ENCODE data around the gene ATXN1. TPM values are rescaled to one million over a fixed set of nuclear protein-coding genes. Genes with fewer than 3 reads are reported as not detected.

Gene ATXN1
- total RNA-seq, 4 donors from 2014 or later = 24.9 to 48.0 (median 36.8) TPM

DNA sequence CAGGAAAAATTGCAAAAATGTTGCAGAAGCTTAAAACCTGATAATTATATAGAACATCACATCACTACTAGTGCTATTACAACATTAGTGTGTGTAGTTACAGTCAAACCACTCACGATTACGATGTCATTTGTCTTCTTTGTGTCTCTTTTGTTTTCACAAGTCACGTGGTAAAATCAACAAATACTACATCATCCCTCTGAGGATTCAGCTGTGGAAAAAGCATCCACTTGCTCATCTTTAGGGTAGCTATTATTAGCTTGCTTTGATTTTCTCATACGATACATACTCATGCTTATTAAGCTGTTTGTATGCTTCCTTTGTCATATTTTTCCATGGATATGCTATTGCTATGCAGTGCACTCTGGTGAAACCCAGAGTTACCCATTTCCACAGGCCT, 22.2 kb upstream of the ATXN1 start:
- Histone ChIP-seq H3K4me1 (peaks cover 0 to 5% (median 0%) of the 10 kb centered on the region in 4 donors), H3K4me3 (no peak overlapping the region), H3K9me3 (no peaks in the 10 kb centered on the region), H3K36me3 (no peaks in the 10 kb centered on the region), H3K27me3 (no peaks in the 10 kb centered on the region), H3K27ac (no peak overlapping the region)
- WGBS, 2 donors = 23 to 27% methylated on average over 4 of the region's 4 CpGs
- no peak for DNase-seq (ENCODE audit: low spot score in 2 of 2)
- TF ChIP-seq, protein P1, sequence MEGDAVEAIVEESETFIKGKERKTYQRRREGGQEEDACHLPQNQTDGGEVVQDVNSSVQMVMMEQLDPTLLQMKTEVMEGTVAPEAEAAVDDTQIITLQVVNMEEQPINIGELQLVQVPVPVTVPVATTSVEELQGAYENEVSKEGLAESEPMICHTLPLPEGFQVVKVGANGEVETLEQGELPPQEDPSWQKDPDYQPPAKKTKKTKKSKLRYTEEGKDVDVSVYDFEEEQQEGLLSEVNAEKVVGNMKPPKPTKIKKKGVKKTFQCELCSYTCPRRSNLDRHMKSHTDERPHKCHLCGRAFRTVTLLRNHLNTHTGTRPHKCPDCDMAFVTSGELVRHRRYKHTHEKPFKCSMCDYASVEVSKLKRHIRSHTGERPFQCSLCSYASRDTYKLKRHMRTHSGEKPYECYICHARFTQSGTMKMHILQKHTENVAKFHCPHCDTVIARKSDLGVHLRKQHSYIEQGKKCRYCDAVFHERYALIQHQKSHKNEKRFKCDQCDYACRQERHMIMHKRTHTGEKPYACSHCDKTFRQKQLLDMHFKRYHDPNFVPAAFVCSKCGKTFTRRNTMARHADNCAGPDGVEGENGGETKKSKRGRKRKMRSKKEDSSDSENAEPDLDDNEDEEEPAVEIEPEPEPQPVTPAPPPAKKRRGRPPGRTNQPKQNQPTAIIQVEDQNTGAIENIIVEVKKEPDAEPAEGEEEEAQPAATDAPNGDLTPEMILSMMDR (IDR thresholded peaks at IDR 0.05) = no peak
- no peak for TF ChIP-seq EP300 (IDR thresholded peaks at IDR 0.05)
- no peak for TF ChIP-seq POLR2A (IDR thresholded peaks at IDR 0.05)

DNA sequence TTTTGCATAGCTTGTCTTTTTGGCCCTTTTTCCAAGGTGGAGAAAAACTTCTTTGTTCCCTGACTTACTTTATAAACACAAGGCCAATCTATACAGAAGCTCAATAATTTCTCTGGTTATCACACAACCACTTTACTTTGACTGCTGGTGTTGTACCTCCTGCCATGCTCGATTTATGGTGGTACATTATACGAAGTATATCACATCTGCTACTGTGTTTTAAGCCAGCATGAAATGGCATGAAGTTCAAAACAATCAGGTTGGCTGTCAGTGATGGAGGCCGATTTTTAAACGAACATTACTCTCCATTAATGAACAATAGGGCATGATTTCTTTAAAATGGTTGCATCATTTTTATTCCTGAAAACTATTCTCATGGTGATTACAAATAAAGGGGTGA, 21.0 kb upstream of the ATXN1 start:
- Histone ChIP-seq H3K9me3 (no peaks in the 10 kb centered on the region), H3K27me3 (no peaks in the 10 kb centered on the region), H3K4me3 (no peak overlapping the region), H3K36me3 (no peaks in the 10 kb centered on the region), H3K27ac (no peak overlapping the region), H3K4me1 (peaks cover 0 to 5% (median 0%) of the 10 kb centered on the region in 4 donors)
- TF ChIP-seq, protein P1 (IDR thresholded peaks at IDR 0.05) = no peak
- TF ChIP-seq POLR2A (IDR thresholded peaks at IDR 0.05) (no peak), EP300 (IDR thresholded peaks at IDR 0.05) (no peak)
- 88 to 91% methylated on average over 4 of the region's 4 CpGs for WGBS, 2 donors
- DNase-seq (ENCODE audit: low spot score in 2 of 2) = no peak

DNA sequence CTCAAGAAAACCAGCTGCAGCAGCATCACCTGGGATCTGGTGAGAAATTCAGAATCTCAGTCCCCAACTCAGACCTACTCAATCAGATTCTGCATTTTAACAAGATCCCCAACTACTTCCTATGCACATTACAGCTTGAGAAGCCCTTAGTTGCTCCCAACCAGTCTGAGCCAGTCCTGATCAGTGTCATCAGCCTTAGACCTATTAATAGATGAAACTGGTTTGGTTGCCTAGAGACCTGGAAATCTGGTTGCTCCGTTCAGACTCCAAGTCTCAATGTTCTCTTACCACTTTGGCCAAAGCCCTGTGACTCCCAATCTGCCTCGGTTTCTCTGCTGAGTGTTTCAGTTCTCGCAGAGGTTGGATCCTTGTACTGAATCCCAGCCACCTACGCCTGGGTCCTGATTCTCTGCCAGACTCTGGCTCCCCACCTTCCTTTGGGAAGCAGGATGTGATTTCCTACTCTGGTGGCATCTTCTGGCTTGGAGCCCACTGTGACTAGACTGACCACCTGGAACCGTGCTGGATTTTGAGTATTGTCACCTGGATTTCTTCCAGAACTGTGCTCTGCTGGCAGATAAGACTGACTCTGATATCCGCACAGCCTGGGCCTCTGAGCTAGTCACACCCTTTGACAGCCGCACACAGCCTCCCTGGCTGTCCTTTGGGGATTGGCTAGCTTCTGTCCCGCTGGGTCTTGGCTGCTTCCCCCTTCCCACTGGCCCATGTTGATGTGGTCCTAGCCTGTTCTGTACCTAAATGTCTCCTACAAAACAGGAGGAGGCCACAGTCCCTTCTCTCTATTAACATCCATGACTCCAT, 20.3 kb upstream of the ATXN1 start:
- WGBS, 2 donors = 86 to 89% methylated on average over 8 of the region's 8 CpGs
- Histone ChIP-seq H3K9me3 (no peaks in the 10 kb centered on the region), H3K4me3 (no peak overlapping the region), H3K27ac (no peak overlapping the region), H3K36me3 (no peaks in the 10 kb centered on the region), H3K27me3 (no peaks in the 10 kb centered on the region), H3K4me1 (peaks cover 0 to 6% (median 0%) of the 10 kb centered on the region in 4 donors)
- DNase-seq (ENCODE audit: low spot score in 2 of 2) = no peak
- TF ChIP-seq EP300 (IDR thresholded peaks at IDR 0.05) = no peak
- TF ChIP-seq, protein P1 (IDR thresholded peaks at IDR 0.05) = no peak
- TF ChIP-seq POLR2A (IDR thresholded peaks at IDR 0.05) = no peak

DNA sequence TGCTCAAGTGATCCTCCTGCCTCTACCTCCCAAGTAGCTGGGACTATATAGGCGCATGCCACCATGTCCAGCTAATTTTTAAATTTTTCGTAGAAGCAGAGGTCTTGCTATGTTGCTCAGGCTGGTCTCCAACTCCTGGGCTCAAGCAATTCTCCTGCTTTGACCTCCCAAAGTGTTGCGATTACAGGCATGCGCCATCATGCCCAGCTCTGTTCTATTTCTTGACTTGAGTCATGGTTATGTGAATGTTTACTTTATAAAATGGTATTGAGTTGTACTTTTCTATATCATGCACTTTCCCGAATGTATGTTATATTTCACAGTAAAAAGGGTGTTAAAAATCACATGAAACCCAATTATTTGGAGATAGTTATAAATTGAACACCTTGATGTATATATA, 17.3 kb upstream of the ATXN1 start:
- no peak for DNase-seq (ENCODE audit: low spot score in 2 of 2)
- H3K4me1 ChIP-seq = peaks cover 0 to 9% (median 0%) of the 10 kb centered on the region in 4 donors
- WGBS, 2 donors = 92 to 94% methylated on average over 5 of the region's 5 CpGs
- H3K9me3 ChIP-seq = no peaks in the 10 kb centered on the region
- H3K27me3 ChIP-seq = no peaks in the 10 kb centered on the region
- no peak for TF ChIP-seq POLR2A (IDR thresholded peaks at IDR 0.05)
- TF ChIP-seq, protein P1 (IDR thresholded peaks at IDR 0.05) = no peak
- no peak for TF ChIP-seq EP300 (IDR thresholded peaks at IDR 0.05)
- no peak overlapping the region for H3K4me3 ChIP-seq
- no peaks in the 10 kb centered on the region for H3K36me3 ChIP-seq
- no peak overlapping the region for H3K27ac ChIP-seq

DNA sequence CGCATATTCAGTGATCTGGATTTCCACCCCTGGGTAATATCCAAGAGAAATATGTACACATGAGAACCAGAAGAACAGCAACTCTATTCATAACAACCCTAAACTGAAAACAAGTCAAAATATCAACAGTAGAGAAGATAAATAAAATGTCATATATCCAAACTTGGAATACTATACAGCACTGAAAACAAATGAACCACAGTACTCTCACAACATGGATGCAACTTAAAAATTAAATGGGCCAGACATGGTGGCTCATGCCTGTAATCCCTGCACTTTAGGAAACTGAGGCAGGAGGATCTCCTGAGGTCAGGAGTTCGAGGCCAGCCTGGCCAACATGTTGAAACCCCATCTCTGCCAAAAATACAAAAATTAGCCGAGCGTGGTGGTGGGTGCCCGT, 16.5 kb upstream of the ATXN1 start:
- whole genome bisulfite sequencing, 2 donors = 91 to 93% methylated on average over 5 of the region's 5 CpGs

More for the DNA sequence above, 16.5 kb upstream of the ATXN1 start:
- no peak for TF ChIP-seq EP300 (IDR thresholded peaks at IDR 0.05)
- TF ChIP-seq POLR2A (IDR thresholded peaks at IDR 0.05) = no peak
- TF ChIP-seq, protein P1 (IDR thresholded peaks at IDR 0.05) = no peak
- H3K4me1 ChIP-seq = peaks cover 0 to 7% (median 0%) of the 10 kb centered on the region in 4 donors
- no peaks in the 10 kb centered on the region for H3K27me3 ChIP-seq
- H3K27ac ChIP-seq = no peak overlapping the region
- no peak overlapping the region for H3K4me3 ChIP-seq
- H3K36me3 ChIP-seq = no peaks in the 10 kb centered on the region
- no peaks in the 10 kb centered on the region for H3K9me3 ChIP-seq
- no peak for DNase-seq (ENCODE audit: low spot score in 2 of 2)
